ENCODE results near the gene ZDHHC18.
A peak's percentile ranks its signal among the peaks of the same experiment; 100 is the strongest.

Gene ZDHHC18

GRCh38 chr1:26788515-26788785 lies 38.0 kb upstream of the ZDHHC18 start:
- no peak for DNase-seq (ENCODE audit: low spot score)
- H3K4me3 ChIP-seq, result peak overlapping the region; percentile 80
- no peak for TF ChIP-seq CTCF (IDR thresholded peaks at IDR 0.05)
- H3K27ac ChIP-seq, result peak overlapping the region; percentile 97 to 100

GRCh38 chr1:26788836-26789611 lies 37.5 kb upstream of the ZDHHC18 start:
- peak; percentile 95 for TF ChIP-seq CTCF (IDR thresholded peaks at IDR 0.05)
- Histone ChIP-seq H3K27ac (peak overlapping the region; percentile 97 to 100), H3K4me3 (peak overlapping the region; percentile 80)
- DNase-seq (ENCODE audit: low spot score), result peak; percentile 89

GRCh38 chr1:26789612-26789865 lies 36.9 kb upstream of the ZDHHC18 start:
- DNase-seq (ENCODE audit: low spot score), result no peak
- Histone ChIP-seq H3K4me3 (no peak overlapping the region), H3K27ac (peak overlapping the region in 1 of 2 donors; percentile 2)
- TF ChIP-seq CTCF (IDR thresholded peaks at IDR 0.05), result no peak

GRCh38 chr1:26789931-26790330 lies 36.6 kb upstream of the ZDHHC18 start:
- no peak for DNase-seq (ENCODE audit: low spot score)
- H3K27ac ChIP-seq, result no peak overlapping the region
- no peak overlapping the region for H3K4me3 ChIP-seq
- no peak for TF ChIP-seq CTCF (IDR thresholded peaks at IDR 0.05)

- no peak overlapping the region for H3K27ac ChIP-seq
- DNase-seq (ENCODE audit: low spot score), result no peak
- H3K4me3 ChIP-seq, result no peak overlapping the region
- TF ChIP-seq CTCF (IDR thresholded peaks at IDR 0.05), result no peak
These were observed 35.9 kb upstream of the ZDHHC18 start for GRCh38 chr1:26790551-26790953.

GRCh38 chr1:26791148-26791547 lies 35.3 kb upstream of the ZDHHC18 start:
- H3K27ac ChIP-seq, result no peak overlapping the region
- TF ChIP-seq CTCF (IDR thresholded peaks at IDR 0.05), result no peak
- no peak overlapping the region for H3K4me3 ChIP-seq
- no peak for DNase-seq (ENCODE audit: low spot score)

GRCh38 chr1:26791626-26792025 lies 34.9 kb upstream of the ZDHHC18 start:
- TF ChIP-seq CTCF (IDR thresholded peaks at IDR 0.05), result no peak
- no peak for DNase-seq (ENCODE audit: low spot score)
- Histone ChIP-seq H3K4me3 (no peak overlapping the region), H3K27ac (no peak overlapping the region)

Data from coronary artery (tissue), 2 donors.